ENCODE measurements around the gene CHRDL2.
"Not testable (repeated sequence)": the region's sequence is repeated elsewhere in the genome, so short reads cannot be mapped to it uniquely, and the experiment has no call there.

The CHRDL2 gene

GRCh38 chr11:74669211-74670160, 61.7 kb downstream of the CHRDL2 start:
- no peak for DNase-seq

GRCh38 chr11:74663315-74663714, 67.9 kb downstream of the CHRDL2 start:
- no peak for DNase-seq

- DNase-seq, result no peak
Observed at GRCh38 chr11:74662487-74663103, 68.6 kb downstream of the CHRDL2 start.

GRCh38 chr11:74659124-74659523, 72.1 kb downstream of the CHRDL2 start:
- DNase-seq, result not testable (repeated sequence)

GRCh38 chr11:74654976-74655375, 76.2 kb downstream of the CHRDL2 start:
- DNase-seq, result no peak

- no peak for DNase-seq
Observed at GRCh38 chr11:74650498-74650897, 80.7 kb downstream of the CHRDL2 start.

- no peak for DNase-seq
Observed at GRCh38 chr11:74648894-74649293, 82.3 kb downstream of the CHRDL2 start.

- no peak for DNase-seq
Observed at GRCh38 chr11:74647831-74648230, 83.4 kb downstream of the CHRDL2 start.

- DNase-seq, result no peak
Observed at GRCh38 chr11:74647404-74647803, 83.8 kb downstream of the CHRDL2 start.

- no peak for DNase-seq
Observed at GRCh38 chr11:74646954-74647353, 84.3 kb downstream of the CHRDL2 start.

All from RPMI8226 (cell line).